BLaER1 treated with 17β-estradiol and CSF1 and Interleukin-3, amounts not matched to agents 10 nM and 100 nM (cell line): ENCODE data around the gene CBY3.
"Not testable (repeated sequence)": the region's sequence is repeated elsewhere in the genome, so short reads cannot be mapped to it uniquely, and the experiment has no call there.

Experiments used
- H3K27ac ChIP-seq, 11 experiments: shearing (Covaris generic); formaldehyde crosslinking; 2 replicates each; pipeline ENCODE4 v1.8.1; 2022
- H3K27me3 ChIP-seq, 11 experiments: shearing (Covaris generic); formaldehyde crosslinking; 2 replicates each; pipeline ENCODE4 v1.8.1; 2022
- H3K36me3 ChIP-seq, 11 experiments: shearing (Covaris generic); formaldehyde crosslinking; 2 replicates each; pipeline ENCODE4 v1.8.1; 2022
- H3K4me1 ChIP-seq, 10 experiments: shearing (Covaris generic); formaldehyde crosslinking; 2 replicates each; pipeline ENCODE4 v1.8.1; 2022
- H3K4me2 ChIP-seq, 11 experiments: shearing (Covaris generic); formaldehyde crosslinking; 2 replicates each; pipeline ENCODE4 v1.8.1; 2022
- H3K4me3 ChIP-seq, 10 experiments: shearing (Covaris generic); formaldehyde crosslinking; 2 replicates each; pipeline ENCODE4 v1.8.1; 2022
- H3K9ac ChIP-seq, 11 experiments: shearing (Covaris generic); formaldehyde crosslinking; 2 replicates each; pipeline ENCODE4 v1.8.1; 2022
- H3K9me3 ChIP-seq, 11 experiments: shearing (Covaris generic); formaldehyde crosslinking; replicated peaks in 1 of 11; 2 replicates each; pipeline ENCODE4 v1.8.1; 2022
- H4K20me1 ChIP-seq, 11 experiments: shearing (Covaris generic); formaldehyde crosslinking; 2 replicates each; pipeline ENCODE4 v1.8.1; 2022
- Cebpa-rat ChIP-seq, 11 experiments: shearing (Covaris generic); IDR thresholded peaks; 2 replicates each; pipeline ENCODE4 v1.8.1; 2022

The CBY3 gene

GRCh38 chr5:179649166-179649703 is 31.6 kb downstream of the CBY3 start:
- not testable (repeated sequence) for H3K4me3 ChIP-seq, H3K27me3 ChIP-seq, H3K4me2 ChIP-seq, H3K4me1 ChIP-seq, H3K9ac ChIP-seq, H3K36me3 ChIP-seq, H4K20me1 ChIP-seq, H3K27ac ChIP-seq
- peaks cover 0 to 11% (median 7%) of the 10 kb centered on the region in 11 experiments; a peak in 18 of 22 replicates for H3K9me3 ChIP-seq

GRCh38 chr5:179648410-179648809 is 32.4 kb downstream of the CBY3 start:
- H3K4me3 ChIP-seq, result no peak overlapping the region
- no peak overlapping the region for H3K4me2 ChIP-seq
- no peaks in the 10 kb centered on the region for H4K20me1 ChIP-seq
- TF ChIP-seq Cebpa-rat (IDR thresholded peaks at IDR 0.05), result no peak
- no peaks in the 10 kb centered on the region for H3K27me3 ChIP-seq
- no peak overlapping the region for H3K9ac ChIP-seq
- H3K9me3 ChIP-seq, result peaks cover 0 to 11% (median 7%) of the 10 kb centered on the region in 11 experiments; a peak in 18 of 22 replicates
- no peaks in the 10 kb centered on the region for H3K4me1 ChIP-seq
- H3K27ac ChIP-seq, result no peak overlapping the region
- H3K36me3 ChIP-seq, result no peaks in the 10 kb centered on the region

- not testable (repeated sequence) for H3K27me3 ChIP-seq, H3K27ac ChIP-seq, H3K36me3 ChIP-seq, H3K9me3 ChIP-seq, H3K4me2 ChIP-seq, H3K9ac ChIP-seq, H4K20me1 ChIP-seq, H3K4me3 ChIP-seq, H3K4me1 ChIP-seq
These were observed 36.1 kb downstream of the CBY3 start for GRCh38 chr5:179644766-179645165.

GRCh38 chr5:179643141-179643920 is 37.5 kb downstream of the CBY3 start:
- not testable (repeated sequence) for H3K36me3 ChIP-seq, H3K27me3 ChIP-seq, H3K4me1 ChIP-seq, H3K4me2 ChIP-seq, H3K9me3 ChIP-seq, H3K27ac ChIP-seq, H4K20me1 ChIP-seq, H3K4me3 ChIP-seq, H3K9ac ChIP-seq

GRCh38 chr5:179642626-179643025 is 38.2 kb downstream of the CBY3 start:
- H4K20me1 ChIP-seq, H3K9me3 ChIP-seq, H3K36me3 ChIP-seq, H3K9ac ChIP-seq, H3K4me3 ChIP-seq, H3K4me2 ChIP-seq, H3K27me3 ChIP-seq, H3K27ac ChIP-seq: not testable (repeated sequence)
- peaks cover 0 to 13% (median 7%) of the 10 kb centered on the region in 10 experiments; a peak in 11 of 20 replicates for H3K4me1 ChIP-seq

- H3K4me3 ChIP-seq, H3K9me3 ChIP-seq, H3K36me3 ChIP-seq, H3K9ac ChIP-seq, H3K27ac ChIP-seq, H3K4me2 ChIP-seq, H4K20me1 ChIP-seq, H3K27me3 ChIP-seq: not testable (repeated sequence)
- H3K4me1 ChIP-seq, result peaks cover 0 to 13% (median 7%) of the 10 kb centered on the region in 10 experiments; a peak in 11 of 20 replicates
These were observed 39.1 kb downstream of the CBY3 start for GRCh38 chr5:179641745-179642144.

- not testable (repeated sequence) for H3K4me3 ChIP-seq, H3K27me3 ChIP-seq, H3K4me2 ChIP-seq, H3K27ac ChIP-seq, H3K9me3 ChIP-seq, H4K20me1 ChIP-seq, H3K9ac ChIP-seq, H3K36me3 ChIP-seq
- peaks cover 0 to 13% (median 7%) of the 10 kb centered on the region in 10 experiments; a peak in 11 of 20 replicates for H3K4me1 ChIP-seq
These were observed 41.5 kb downstream of the CBY3 start for GRCh38 chr5:179639296-179639695.

- H3K36me3 ChIP-seq, result peaks cover 0 to 25% (median 12%) of the 10 kb centered on the region in 11 experiments; a peak in 15 of 22 replicates
- H4K20me1 ChIP-seq, H3K9ac ChIP-seq, H3K4me2 ChIP-seq, H3K27me3 ChIP-seq, H3K4me3 ChIP-seq, H3K27ac ChIP-seq: not testable (repeated sequence)
- peaks cover 0 to 19% (median 12%) of the 10 kb centered on the region in 11 experiments; a peak in 17 of 22 replicates for H3K9me3 ChIP-seq
- H3K4me1 ChIP-seq, result peaks cover 4 to 20% (median 13%) of the 10 kb centered on the region in 10 experiments; a peak in 18 of 20 replicates
These were observed 46.3 kb downstream of the CBY3 start for GRCh38 chr5:179634370-179635172.

GRCh38 chr5:179633501-179634369 is 47.1 kb downstream of the CBY3 start:
- peak overlapping the region; percentile 63 to 76 (median 73) for H3K9ac ChIP-seq
- peaks cover 0 to 30% (median 15%) of the 10 kb centered on the region in 11 experiments; a peak in 15 of 22 replicates for H3K36me3 ChIP-seq
- peak overlapping the region in 9 of 11 experiments; percentile 30 to 56 (median 46); a peak in 8 of 22 replicates for H3K27ac ChIP-seq
- H3K27me3 ChIP-seq, H4K20me1 ChIP-seq: not testable (repeated sequence)
- peak overlapping the region; percentile 49 to 71 (median 64) for H3K4me3 ChIP-seq
- peak overlapping the region; percentile 77 to 92 (median 88) for H3K4me2 ChIP-seq
- peaks cover 4 to 20% (median 13%) of the 10 kb centered on the region in 10 experiments; a peak in 18 of 20 replicates for H3K4me1 ChIP-seq
- H3K9me3 ChIP-seq, result peaks cover 0 to 19% (median 12%) of the 10 kb centered on the region in 11 experiments; a peak in 17 of 22 replicates
